ENCODE data around the gene SH3RF3. TPM values are rescaled to one million over a fixed set of nuclear protein-coding genes. Genes with fewer than 3 reads are reported as not detected.

SH3RF3 gene
- total RNA-seq, 3 donors from 2014 or later (not counting 1 experiment from before 2014, with no cell fraction given), result 0.23 to 0.61 (median 0.34) TPM

GRCh38 chr2:109398366-109399015, 269.5 kb downstream of the SH3RF3 start:
- H3K27me3 Mint-ChIP-seq (ENCODE audit: low read depth in 2 of 2), result peaks cover 9 to 13% of the 10 kb centered on the region in 2 donors
- H3K36me3 ChIP-seq (ENCODE audit: control insufficient read depth, insufficient read depth, low read length), result no peaks in the 10 kb centered on the region
- 95% methylated on average over 22 of the region's 22 CpGs for WGBS (ENCODE audit: insufficient coverage)
- no peak for TF ChIP-seq CTCF (IDR thresholded peaks at IDR 0.05)
- H3K4me3 Mint-ChIP-seq, result no peak overlapping the region
- no peaks in the 10 kb centered on the region for H3K9me3 ChIP-seq (ENCODE audit: control insufficient read depth, insufficient read depth, low read length)
- no peaks in the 10 kb centered on the region for H3K9me3 Mint-ChIP-seq
- intact Hi-C loops (cut with micrococcal nuclease), result no loop called here
- H3K27me3 ChIP-seq (ENCODE audit: control insufficient read depth, insufficient read depth, low read length), result no peaks in the 10 kb centered on the region
- no peak overlapping the region for H3K27ac ChIP-seq (ENCODE audit: low read length)
- H3K4me1 ChIP-seq (ENCODE audit: control insufficient read depth, insufficient read depth, low read length), result peaks cover 22% of the 10 kb centered on the region
- DNase-seq, result no peak
- peaks cover 16 to 20% of the 10 kb centered on the region in 2 donors for H3K4me1 Mint-ChIP-seq
- no peaks in the 10 kb centered on the region for H3K36me3 Mint-ChIP-seq
- ATAC-seq, result no peak
- no peak overlapping the region for H3K27ac Mint-ChIP-seq
- H3K4me3 ChIP-seq (ENCODE audit: low read length), result no peak overlapping the region

DNA sequence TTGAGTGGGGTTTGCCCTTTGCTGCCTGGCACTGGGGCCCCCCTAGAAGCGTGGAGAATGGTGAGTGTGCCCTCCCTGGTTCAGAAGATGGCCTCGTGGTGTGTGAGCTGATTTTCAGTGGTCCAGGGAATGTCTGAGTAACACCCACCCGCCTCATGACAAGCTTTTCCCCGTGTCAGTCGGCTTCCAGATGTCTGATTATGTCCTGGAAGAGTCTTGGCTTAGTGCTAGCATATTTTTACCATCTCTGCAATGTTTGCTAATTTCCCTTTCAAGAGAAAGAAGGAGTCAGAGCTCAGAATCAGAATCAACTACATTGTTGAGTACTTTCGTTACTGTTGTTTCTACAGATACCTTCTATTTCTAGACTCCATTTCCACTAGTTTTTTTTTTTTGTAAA, 270.1 kb downstream of the SH3RF3 start:
- Mint-ChIP-seq H3K9me3 (no peaks in the 10 kb centered on the region), H3K4me3 (no peak overlapping the region), H3K4me1 (peaks cover 18 to 20% of the 10 kb centered on the region in 2 donors), H3K27me3 (ENCODE audit: low read depth in 2 of 2) (peaks cover 12 to 13% of the 10 kb centered on the region in 2 donors), H3K27ac (no peak overlapping the region), H3K36me3 (no peaks in the 10 kb centered on the region)
- ATAC-seq (no peak), DNase-seq (no peak)
- Histone ChIP-seq H3K4me3 (ENCODE audit: low read length) (no peak overlapping the region), H3K27ac (ENCODE audit: low read length) (no peak overlapping the region), H3K4me1 (ENCODE audit: control insufficient read depth, insufficient read depth, low read length) (peaks cover 22% of the 10 kb centered on the region), H3K36me3 (ENCODE audit: control insufficient read depth, insufficient read depth, low read length) (no peaks in the 10 kb centered on the region), H3K9me3 (ENCODE audit: control insufficient read depth, insufficient read depth, low read length) (no peaks in the 10 kb centered on the region), H3K27me3 (ENCODE audit: control insufficient read depth, insufficient read depth, low read length) (no peaks in the 10 kb centered on the region)
- no peak for TF ChIP-seq CTCF (IDR thresholded peaks at IDR 0.05)
- intact Hi-C loops (cut with micrococcal nuclease), result no loop called here
- WGBS (ENCODE audit: insufficient coverage), result 80% methylated on average over 5 of the region's 6 CpGs

- Histone ChIP-seq H3K4me1 (ENCODE audit: control insufficient read depth, insufficient read depth, low read length) (peaks cover 22% of the 10 kb centered on the region), H3K27ac (ENCODE audit: low read length) (no peak overlapping the region), H3K9me3 (ENCODE audit: control insufficient read depth, insufficient read depth, low read length) (no peaks in the 10 kb centered on the region), H3K4me3 (ENCODE audit: low read length) (no peak overlapping the region), H3K27me3 (ENCODE audit: control insufficient read depth, insufficient read depth, low read length) (no peaks in the 10 kb centered on the region), H3K36me3 (ENCODE audit: control insufficient read depth, insufficient read depth, low read length) (no peaks in the 10 kb centered on the region)
- no peak for TF ChIP-seq CTCF (IDR thresholded peaks at IDR 0.05)
- ATAC-seq (peak in 1 of 3 donors; percentile 19), DNase-seq (no peak)
- H3K27ac Mint-ChIP-seq, result no peak overlapping the region
- H3K4me3 Mint-ChIP-seq, result no peak overlapping the region
- no peaks in the 10 kb centered on the region for H3K36me3 Mint-ChIP-seq
- peaks cover 18 to 20% of the 10 kb centered on the region in 2 donors for H3K4me1 Mint-ChIP-seq
- WGBS (ENCODE audit: insufficient coverage), result 90% methylated on average over 7 of the region's 7 CpGs
- intact Hi-C loops (cut with micrococcal nuclease), result no loop called here
- H3K27me3 Mint-ChIP-seq (ENCODE audit: low read depth in 2 of 2), result peaks cover 12 to 13% of the 10 kb centered on the region in 2 donors
- no peaks in the 10 kb centered on the region for H3K9me3 Mint-ChIP-seq
These were observed 271.1 kb downstream of the SH3RF3 start for GRCh38 chr2:109400102-109400501.

DNA sequence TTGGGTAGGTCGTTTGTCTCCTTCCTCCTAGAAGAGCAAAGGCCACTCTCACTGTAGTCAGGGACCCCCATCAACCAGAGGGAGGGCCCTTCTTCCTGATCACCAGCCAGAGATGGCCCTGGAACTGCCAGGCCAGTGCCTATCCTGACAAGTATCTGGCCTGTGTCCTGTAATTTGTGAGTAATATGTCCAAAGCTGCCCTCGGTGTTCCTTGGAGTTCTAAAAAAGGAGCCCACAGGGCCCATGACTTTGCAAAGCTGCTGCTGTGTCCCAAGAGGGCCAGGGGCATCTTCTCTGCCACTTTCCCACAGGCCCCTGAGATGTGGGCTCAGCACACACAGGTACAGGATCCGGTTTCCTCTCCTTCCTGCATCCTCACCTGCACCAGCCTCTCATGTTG, 272.4 kb downstream of the SH3RF3 start:
- H3K9me3 ChIP-seq (ENCODE audit: control insufficient read depth, insufficient read depth, low read length), result no peaks in the 10 kb centered on the region
- 76% methylated on average over 3 of the region's 3 CpGs for WGBS (ENCODE audit: insufficient coverage)
- H3K4me1 ChIP-seq (ENCODE audit: control insufficient read depth, insufficient read depth, low read length), result peaks cover 22% of the 10 kb centered on the region
- DNase-seq (no peak), ATAC-seq (no peak)
- H3K9me3 Mint-ChIP-seq, result no peaks in the 10 kb centered on the region
- H3K36me3 ChIP-seq (ENCODE audit: control insufficient read depth, insufficient read depth, low read length), result no peaks in the 10 kb centered on the region
- H3K36me3 Mint-ChIP-seq, result no peaks in the 10 kb centered on the region
- H3K27me3 Mint-ChIP-seq (ENCODE audit: low read depth in 2 of 2), result peaks cover 12 to 13% of the 10 kb centered on the region in 2 donors
- peaks cover 18 to 20% of the 10 kb centered on the region in 2 donors for H3K4me1 Mint-ChIP-seq
- no peak overlapping the region for H3K27ac Mint-ChIP-seq
- intact Hi-C loops (cut with micrococcal nuclease), result no loop called here
- H3K27me3 ChIP-seq (ENCODE audit: control insufficient read depth, insufficient read depth, low read length), result no peaks in the 10 kb centered on the region
- H3K4me3 ChIP-seq (ENCODE audit: low read length), result no peak overlapping the region
- H3K4me3 Mint-ChIP-seq, result no peak overlapping the region
- H3K27ac ChIP-seq (ENCODE audit: low read length), result no peak overlapping the region
- no peak for TF ChIP-seq CTCF (IDR thresholded peaks at IDR 0.05)
